ENCODE data around the gene NUMB. TPM values are rescaled to one million over a fixed set of nuclear protein-coding genes. Genes with fewer than 3 reads are reported as not detected.

The NUMB gene
- total RNA-seq, 3 donors from 2014 or later (not counting 1 experiment from before 2014, with no cell fraction given), result 50.0 to 67.4 (median 56.3) TPM

DNA sequence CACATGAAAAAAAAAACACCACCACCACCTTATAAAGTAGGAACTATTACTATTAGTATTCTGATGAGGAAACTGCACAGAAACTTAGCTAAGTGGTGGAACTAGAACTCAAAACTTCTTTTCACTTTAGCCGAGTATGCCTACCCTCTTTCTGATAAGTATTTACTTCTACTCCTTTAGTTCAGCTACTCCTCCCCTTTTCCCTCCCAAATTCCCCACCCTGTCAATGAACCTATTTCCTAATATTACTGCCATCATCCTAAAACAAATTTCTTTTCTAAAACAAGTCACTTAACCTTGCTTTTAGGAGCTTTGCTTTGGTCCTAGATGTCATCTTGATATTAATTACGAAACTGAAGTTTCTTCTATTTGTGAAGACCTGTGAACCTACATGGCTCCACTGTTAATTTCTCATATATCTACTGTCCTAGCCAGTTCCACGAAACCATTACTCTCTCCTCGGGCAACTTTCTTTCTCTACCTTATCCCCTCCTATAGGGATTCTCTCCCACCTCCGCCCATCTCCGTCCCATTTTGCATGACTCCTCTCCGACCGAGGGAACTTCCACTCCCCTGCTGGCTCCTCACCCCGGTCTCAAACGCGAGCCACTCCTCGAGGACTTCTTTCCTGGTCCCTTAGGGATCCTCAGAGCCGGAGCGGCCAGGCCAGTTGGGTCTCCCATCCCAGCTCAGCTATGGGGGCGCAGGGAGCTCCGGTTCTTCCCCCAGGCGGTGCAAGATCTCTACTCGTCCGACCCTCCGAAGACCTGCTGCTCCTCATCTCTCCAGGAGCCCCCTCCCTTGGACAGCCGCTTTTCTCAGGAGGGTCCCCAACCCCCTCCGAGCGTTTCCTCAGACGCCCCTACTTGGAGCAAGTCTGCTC, 1.1 kb downstream of the NUMB start:
- H3K9me3 ChIP-seq (ENCODE audit: control insufficient read depth, insufficient read depth, low read length), result no peaks in the 10 kb centered on the region
- peak overlapping the region; percentile 93 for H3K4me3 ChIP-seq (ENCODE audit: low read length)
- no peaks in the 10 kb centered on the region for H3K9me3 Mint-ChIP-seq
- H3K27ac ChIP-seq (ENCODE audit: low read length), result peak overlapping the region; percentile 53
- H3K36me3 ChIP-seq (ENCODE audit: control insufficient read depth, insufficient read depth, low read length), result no peaks in the 10 kb centered on the region
- H3K4me3 Mint-ChIP-seq, result peak overlapping the region; percentile 99
- H3K4me1 ChIP-seq (ENCODE audit: control insufficient read depth, insufficient read depth, low read length), result peaks cover 15% of the 10 kb centered on the region
- no peaks in the 10 kb centered on the region for H3K27me3 ChIP-seq (ENCODE audit: control insufficient read depth, insufficient read depth, low read length)
- WGBS (ENCODE audit: insufficient coverage), result 3% methylated on average over 24 of the region's 24 CpGs
- no peaks in the 10 kb centered on the region for H3K36me3 Mint-ChIP-seq
- no peak for TF ChIP-seq CTCF (IDR thresholded peaks at IDR 0.05)
- peaks cover 43 to 50% of the 10 kb centered on the region in 2 donors for H3K4me1 Mint-ChIP-seq
- ATAC-seq (no peak), DNase-seq (peak in 1 of 2 donors; percentile 42)
- intact Hi-C loops (cut with micrococcal nuclease), result no loop called here
- peak overlapping the region; percentile 90 to 95 for H3K27ac Mint-ChIP-seq
- peaks cover 6 to 7% of the 10 kb centered on the region in 2 donors for H3K27me3 Mint-ChIP-seq (ENCODE audit: low read depth in 2 of 2)

DNA sequence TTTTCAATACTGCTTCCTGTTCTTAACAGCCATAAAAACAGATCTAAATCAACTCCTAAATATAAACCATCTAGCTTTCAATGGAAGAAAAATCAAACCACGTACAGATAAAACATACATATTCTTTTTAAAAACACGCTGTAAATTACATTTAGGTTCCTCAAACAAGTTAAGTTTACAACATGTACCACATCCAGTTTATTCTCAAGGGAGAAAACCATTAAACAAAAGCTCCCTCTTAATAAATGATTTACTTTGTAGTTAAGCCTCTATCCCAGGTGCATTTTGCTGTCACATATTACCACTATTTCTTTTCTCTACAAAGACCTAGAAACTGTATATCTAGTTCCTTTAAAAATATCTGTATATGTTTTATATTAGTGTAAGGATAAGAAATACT, 3.1 kb downstream of the NUMB start:
- no peaks in the 10 kb centered on the region for H3K27me3 ChIP-seq (ENCODE audit: control insufficient read depth, insufficient read depth, low read length)
- no peaks in the 10 kb centered on the region for H3K9me3 ChIP-seq (ENCODE audit: control insufficient read depth, insufficient read depth, low read length)
- no peak for DNase-seq
- H3K4me3 ChIP-seq (ENCODE audit: low read length), result no peak overlapping the region
- no peaks in the 10 kb centered on the region for H3K27me3 Mint-ChIP-seq (ENCODE audit: low read depth in 2 of 2)
- no peak for TF ChIP-seq CTCF (IDR thresholded peaks at IDR 0.05)
- intact Hi-C loops (cut with micrococcal nuclease), result no loop called here
- H3K4me1 Mint-ChIP-seq, result peaks cover 43 to 52% of the 10 kb centered on the region in 2 donors
- H3K27ac ChIP-seq (ENCODE audit: low read length), result no peak overlapping the region
- H3K36me3 ChIP-seq (ENCODE audit: control insufficient read depth, insufficient read depth, low read length), result no peaks in the 10 kb centered on the region
- 23% methylated on average over 2 of the region's 2 CpGs for WGBS (ENCODE audit: insufficient coverage)
- H3K27ac Mint-ChIP-seq, result peak overlapping the region in 1 of 2 donors; percentile 45
- peaks cover 15% of the 10 kb centered on the region for H3K4me1 ChIP-seq (ENCODE audit: control insufficient read depth, insufficient read depth, low read length)
- no peak overlapping the region for H3K4me3 Mint-ChIP-seq
- no peak for ATAC-seq
- H3K36me3 Mint-ChIP-seq, result no peaks in the 10 kb centered on the region
- H3K9me3 Mint-ChIP-seq, result no peaks in the 10 kb centered on the region

GRCh38 chr14:73452341-73453186, 5.8 kb downstream of the NUMB start:
- TF ChIP-seq CTCF (IDR thresholded peaks at IDR 0.05), result no peak

More at GRCh38 chr14:73452341-73453186, 5.8 kb downstream of the NUMB start:
- peaks cover 28 to 38% of the 10 kb centered on the region in 2 donors for H3K4me1 Mint-ChIP-seq
- Histone ChIP-seq H3K9me3 (ENCODE audit: control insufficient read depth, insufficient read depth, low read length) (no peaks in the 10 kb centered on the region), H3K4me1 (ENCODE audit: control insufficient read depth, insufficient read depth, low read length) (peaks cover 9% of the 10 kb centered on the region), H3K27me3 (ENCODE audit: control insufficient read depth, insufficient read depth, low read length) (no peaks in the 10 kb centered on the region), H3K36me3 (ENCODE audit: control insufficient read depth, insufficient read depth, low read length) (no peaks in the 10 kb centered on the region), H3K4me3 (ENCODE audit: low read length) (no peak overlapping the region), H3K27ac (ENCODE audit: low read length) (no peak overlapping the region)
- H3K9me3 Mint-ChIP-seq, result no peaks in the 10 kb centered on the region
- 44% methylated on average over 9 of the region's 11 CpGs for WGBS (ENCODE audit: insufficient coverage)
- peak in 1 of 3 donors; percentile 10 for ATAC-seq
- no peaks in the 10 kb centered on the region for H3K36me3 Mint-ChIP-seq
- no peak for DNase-seq
- H3K27me3 Mint-ChIP-seq (ENCODE audit: low read depth in 2 of 2), result no peaks in the 10 kb centered on the region
- no peak overlapping the region for H3K4me3 Mint-ChIP-seq
- intact Hi-C loops (cut with micrococcal nuclease), result no loop called here
- H3K27ac Mint-ChIP-seq, result no peak overlapping the region

Data from natural killer cell (primary cell).